CD4-positive, alpha-beta T cell (primary cell): Measurements from ENCODE around the gene HEATR3. TPM values are rescaled to one million over a fixed set of nuclear protein-coding genes. Genes with fewer than 3 reads are reported as not detected.

Experiments used
- ATAC-seq: fragments of 200-7000 bp; cut with Tn5 transposase; one replicate; pipeline ENCODE4 v1.10.0; 2022; ENCODE audit warnings: mild to moderate bottlenecking; ENCODE audit not compliant: poor library complexity
- CTCF ChIA-PET: fragments of 350-600 bp; sonication (Branson Sonifier 250); formaldehyde crosslinking; loops from one replicate; lab custom pipeline; 2021; ENCODE audit warnings: antibody characterized with exemption, inconsistent platforms; lab: Charles Lee
- POLR2A ChIA-PET: fragments of 350-600 bp; sonication (Branson Sonifier 250); formaldehyde crosslinking; loops from one replicate; lab custom pipeline; 2021; ENCODE audit warnings: antibody characterized with exemption, inconsistent platforms; lab: Charles Lee
- DNase-seq, 14 experiments: peaks; one replicate each; pipeline ENCODE4 v3.0.0-alpha.2; 2013 to 2020; ENCODE audit warnings: mixed read lengths in 2 of 14
- H3K27ac ChIP-seq, 2 donors: one replicate each; pipeline versions ENCODE4 v1.5.1 to v1.7.0; 2013; ENCODE audit warnings: low read length in 2 of 2, low read depth in 1 of 2, mild to moderate bottlenecking in 1 of 2
- H3K27me3 ChIP-seq, 2 experiments: 1 replicate in 1 of 2; 2 replicates in 1 of 2; pipeline versions ENCODE4 v1.6.1 to v1.7.0; 2013; ENCODE audit warnings: low read length in 2 of 2, control low read depth in 1 of 2, mild to moderate bottlenecking in 1 of 2, moderate library complexity in 1 of 2; ENCODE audit not compliant: insufficient read depth in 2 of 2, control insufficient read depth in 1 of 2
- H3K36me3 ChIP-seq: one replicate; pipeline ENCODE4 v1.6.1; 2013; ENCODE audit warnings: low read length, control low read depth; ENCODE audit not compliant: insufficient read depth
- H3K4me1 ChIP-seq: one replicate; pipeline ENCODE4 v1.6.1; 2013; ENCODE audit warnings: low read length, control low read depth; ENCODE audit not compliant: insufficient read depth
- H3K4me3 ChIP-seq: one replicate; pipeline ENCODE4 v1.5.1; 2013; ENCODE audit warnings: mild to moderate bottlenecking, low read length, moderate library complexity
- H3K9me3 ChIP-seq, 2 experiments: 1 replicate in 1 of 2; 2 replicates in 1 of 2; pipeline versions ENCODE4 v1.6.1 to v1.7.0; 2013; ENCODE audit warnings: low read length in 2 of 2, mild to moderate bottlenecking in 2 of 2, control low read depth in 1 of 2, moderate library complexity in 1 of 2; ENCODE audit not compliant: control insufficient read depth in 1 of 2, insufficient read depth in 1 of 2
- H3K27ac Mint-ChIP-seq: one replicate; pipeline ENCODE4 v1.8.0; 2020; ENCODE audit warnings: mixed read lengths
- H3K27me3 Mint-ChIP-seq: one replicate; pipeline ENCODE4 v1.8.0; 2021; ENCODE audit warnings: mixed read lengths
- H3K36me3 Mint-ChIP-seq: one replicate; pipeline ENCODE4 v1.8.0; 2021; ENCODE audit warnings: low read depth, mixed read lengths
- H3K4me1 Mint-ChIP-seq: one replicate; pipeline ENCODE4 v1.8.0; 2021; ENCODE audit warnings: low read depth, mixed read lengths
- H3K4me3 Mint-ChIP-seq: one replicate; pipeline ENCODE4 v1.8.0; 2020; ENCODE audit warnings: mild to moderate bottlenecking, mixed read lengths
- H3K9me3 Mint-ChIP-seq: one replicate; pipeline ENCODE4 v1.8.0; 2020; ENCODE audit warnings: mixed read lengths
- intact Hi-C, 2 experiments: fragments of 100-400 bp; cut with DNase I in 1 of 2; cut with micrococcal nuclease in 1 of 2; formaldehyde crosslinking; loops; one replicate each; pipeline versions ENCODE4 v1.15.1 to v1.9.0; 2023 to 2025; cut with DNase I, micrococcal nuclease
- total RNA-seq, 174 experiments: library from RNA in 2 of 174; stranded (reverse) in 2 of 174; gene quantifications; one replicate each; pipeline ENCODE4 v1.2.3 and lab custom pipeline; 2021 to 2026
- TF ChIP-seq, protein P1 (sequence below): fragments of 200-600 bp; IDR thresholded peaks from one replicate; pipeline ENCODE4 v1.8.0; 2022; ENCODE audit warnings: antibody characterized with exemption, mild to moderate bottlenecking

HEATR3 gene
- total RNA-seq, 2 experiments from 2014 or later, result 10.1 to 10.6 TPM

DNA sequence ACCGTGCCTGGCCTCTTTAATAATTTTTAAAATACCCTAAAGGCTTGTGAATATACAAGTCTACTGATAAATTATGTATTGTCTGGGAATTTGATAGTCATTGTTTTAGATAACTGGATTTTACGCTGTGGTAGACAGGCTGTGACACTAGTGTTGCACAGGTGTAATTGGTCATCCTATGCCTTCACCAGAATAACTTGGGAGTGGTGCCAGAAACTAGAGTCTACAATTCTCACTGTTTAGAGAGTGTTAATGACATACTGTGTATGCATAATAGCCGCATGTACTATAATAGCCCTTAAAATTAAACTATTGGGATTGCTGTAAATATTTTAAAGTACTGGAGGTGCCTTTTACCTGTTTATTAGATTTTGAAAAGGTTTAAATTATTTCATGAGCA lies 29.3 kb upstream of the HEATR3 start:
- no peaks in the 10 kb centered on the region for H3K9me3 Mint-ChIP-seq
- no peak overlapping the region for H3K4me3 ChIP-seq
- H3K4me3 Mint-ChIP-seq, result no peak overlapping the region

DNA sequence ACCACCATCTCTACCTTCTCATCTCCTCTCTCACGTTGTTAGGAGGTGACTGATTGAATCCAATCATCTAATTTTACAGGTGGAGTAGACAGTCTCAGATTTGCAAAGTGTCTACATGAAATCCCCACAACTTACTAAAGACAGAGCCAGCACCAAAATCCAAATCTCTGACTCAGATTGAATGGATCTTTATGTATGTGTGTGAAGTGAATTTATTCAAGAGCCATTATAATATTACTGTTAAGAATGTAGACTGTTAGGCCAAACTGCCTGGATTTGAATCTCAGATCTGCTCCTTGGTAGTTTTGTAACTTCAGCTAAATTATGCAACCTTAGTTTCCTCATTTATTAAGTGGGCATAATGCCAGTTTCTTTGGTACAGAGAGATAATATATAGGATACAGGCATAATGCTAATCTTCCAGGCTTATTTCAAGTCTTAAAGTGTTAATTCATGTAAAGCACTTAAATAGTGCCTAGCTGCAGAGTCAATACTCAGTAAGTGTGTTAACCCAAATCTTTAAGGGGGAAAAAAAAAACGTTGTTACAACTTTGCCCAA lies 28.0 kb upstream of the HEATR3 start:
- Histone ChIP-seq H3K27me3 (no peaks in the 10 kb centered on the region), H3K27ac (no peak overlapping the region), H3K4me1 (no peaks in the 10 kb centered on the region), H3K9me3 (no peaks in the 10 kb centered on the region), H3K36me3 (peaks cover 15% of the 10 kb centered on the region), H3K4me3 (no peak overlapping the region)
- CTCF ChIA-PET, result interaction anchor here (1.0 to 2.3 kb wide), 2 partner anchors 8 to 13 kb away, joined by 3 to 13 read pairs; partner anchors contain the start of gene CNEP1R1
- intact Hi-C loops, result no loop called here
- peaks cover 41% of the 10 kb centered on the region for H3K36me3 Mint-ChIP-seq
- H3K4me3 Mint-ChIP-seq, result no peak overlapping the region
- no peak overlapping the region for H3K27ac Mint-ChIP-seq
- ATAC-seq, result no peak
- H3K4me1 Mint-ChIP-seq, result peaks cover 4% of the 10 kb centered on the region
- peak in 1 of 14 experiments; percentile 11 for DNase-seq
- POLR2A ChIA-PET, result no interaction called here
- TF ChIP-seq, protein P1, sequence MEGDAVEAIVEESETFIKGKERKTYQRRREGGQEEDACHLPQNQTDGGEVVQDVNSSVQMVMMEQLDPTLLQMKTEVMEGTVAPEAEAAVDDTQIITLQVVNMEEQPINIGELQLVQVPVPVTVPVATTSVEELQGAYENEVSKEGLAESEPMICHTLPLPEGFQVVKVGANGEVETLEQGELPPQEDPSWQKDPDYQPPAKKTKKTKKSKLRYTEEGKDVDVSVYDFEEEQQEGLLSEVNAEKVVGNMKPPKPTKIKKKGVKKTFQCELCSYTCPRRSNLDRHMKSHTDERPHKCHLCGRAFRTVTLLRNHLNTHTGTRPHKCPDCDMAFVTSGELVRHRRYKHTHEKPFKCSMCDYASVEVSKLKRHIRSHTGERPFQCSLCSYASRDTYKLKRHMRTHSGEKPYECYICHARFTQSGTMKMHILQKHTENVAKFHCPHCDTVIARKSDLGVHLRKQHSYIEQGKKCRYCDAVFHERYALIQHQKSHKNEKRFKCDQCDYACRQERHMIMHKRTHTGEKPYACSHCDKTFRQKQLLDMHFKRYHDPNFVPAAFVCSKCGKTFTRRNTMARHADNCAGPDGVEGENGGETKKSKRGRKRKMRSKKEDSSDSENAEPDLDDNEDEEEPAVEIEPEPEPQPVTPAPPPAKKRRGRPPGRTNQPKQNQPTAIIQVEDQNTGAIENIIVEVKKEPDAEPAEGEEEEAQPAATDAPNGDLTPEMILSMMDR, result no peak
- no peaks in the 10 kb centered on the region for H3K9me3 Mint-ChIP-seq
- H3K27me3 Mint-ChIP-seq, result no peaks in the 10 kb centered on the region

More for the DNA sequence above, 29.3 kb upstream of the HEATR3 start:
- DNase-seq (no peak), ATAC-seq (no peak)
- Mint-ChIP-seq H3K27me3 (no peaks in the 10 kb centered on the region), H3K4me1 (peaks cover 4% of the 10 kb centered on the region), H3K27ac (no peak overlapping the region), H3K36me3 (peaks cover 54% of the 10 kb centered on the region)
- ChIA-PET CTCF (interaction anchor here (2.3 kb wide), 1 partner anchor 12 kb away, joined by 13 read pairs; the partner anchor contains the start of gene CNEP1R1), POLR2A (interaction anchor here (1.0 kb wide), 1 partner anchor 11 kb away, joined by 4 read pairs; the partner anchor contains the start of gene CNEP1R1)
- TF ChIP-seq, protein P1, result no peak
- Histone ChIP-seq H3K27me3 (no peaks in the 10 kb centered on the region), H3K4me1 (no peaks in the 10 kb centered on the region), H3K27ac (no peak overlapping the region), H3K9me3 (no peaks in the 10 kb centered on the region), H3K36me3 (peaks cover 24% of the 10 kb centered on the region)
- intact Hi-C loops, result no loop called here

DNA sequence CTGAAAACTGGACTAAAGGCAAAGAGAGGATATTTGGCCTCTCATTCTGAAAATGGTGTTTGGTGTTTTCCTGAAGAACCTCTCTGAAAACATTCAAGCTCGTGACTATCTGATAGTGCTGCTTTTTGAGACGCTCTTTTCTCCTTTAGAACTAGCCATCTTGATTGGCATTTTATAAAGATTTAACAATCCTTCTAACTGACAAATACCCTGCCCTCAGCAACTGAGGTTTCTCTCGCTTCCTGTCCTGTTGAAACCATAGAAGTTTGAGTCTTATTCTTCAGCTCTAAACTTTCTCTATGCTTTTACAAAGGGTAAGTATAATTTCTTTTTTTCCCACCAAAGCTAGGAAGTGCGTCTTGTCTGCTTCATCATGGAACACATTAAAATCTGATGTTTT lies 27.5 kb upstream of the HEATR3 start:
- H3K4me3 Mint-ChIP-seq, result no peak overlapping the region

More for the DNA sequence above, 27.5 kb upstream of the HEATR3 start:
- H3K27ac Mint-ChIP-seq, result no peak overlapping the region
- no peak for DNase-seq
- Histone ChIP-seq H3K4me1 (no peaks in the 10 kb centered on the region), H3K36me3 (peaks cover 13% of the 10 kb centered on the region), H3K27ac (no peak overlapping the region), H3K9me3 (no peaks in the 10 kb centered on the region), H3K4me3 (no peak overlapping the region), H3K27me3 (peaks cover 0 to under 1% of the 10 kb centered on the region in 2 experiments)
- intact Hi-C loops, result no loop called here
- peaks cover 4% of the 10 kb centered on the region for H3K4me1 Mint-ChIP-seq
- ChIA-PET POLR2A (no interaction called here), CTCF (interaction anchor here (1.0 kb wide), 2 partner anchors 8 to 13 kb away, joined by 3 to 5 read pairs; partner anchors contain the start of gene CNEP1R1)
- H3K36me3 Mint-ChIP-seq, result peaks cover 35% of the 10 kb centered on the region
- peaks cover 5% of the 10 kb centered on the region for H3K27me3 Mint-ChIP-seq
- TF ChIP-seq, protein P1, result no peak
- no peak for ATAC-seq
- H3K9me3 Mint-ChIP-seq, result no peaks in the 10 kb centered on the region
